Activated CD4-positive, CD25-positive, alpha-beta regulatory T cell treated with anti-CD3 and anti-CD28 coated beads, Interleukin-2, amount 50 U/mL, for 16 hours (primary cell): ENCODE results near the gene ADGRL2.
"Not testable (repeated sequence)": the region's sequence is repeated elsewhere in the genome, so short reads cannot be mapped to it uniquely, and the experiment has no call there.

Source experiments
- DNase-seq: peaks from one replicate; pipeline ENCODE4 v3.0.0-alpha.2; 2020; ENCODE audit warnings: low read depth, low spot score

The ADGRL2 gene

GRCh38 chr1:81847063-81847462, 46.3 kb downstream of the ADGRL2 start:
- DNase-seq, result no peak

- DNase-seq, result no peak
Measured at GRCh38 chr1:81848880-81849682, 48.3 kb downstream of the ADGRL2 start.

- no peak for DNase-seq
Measured at GRCh38 chr1:81850031-81850430, 49.3 kb downstream of the ADGRL2 start.

DNA sequence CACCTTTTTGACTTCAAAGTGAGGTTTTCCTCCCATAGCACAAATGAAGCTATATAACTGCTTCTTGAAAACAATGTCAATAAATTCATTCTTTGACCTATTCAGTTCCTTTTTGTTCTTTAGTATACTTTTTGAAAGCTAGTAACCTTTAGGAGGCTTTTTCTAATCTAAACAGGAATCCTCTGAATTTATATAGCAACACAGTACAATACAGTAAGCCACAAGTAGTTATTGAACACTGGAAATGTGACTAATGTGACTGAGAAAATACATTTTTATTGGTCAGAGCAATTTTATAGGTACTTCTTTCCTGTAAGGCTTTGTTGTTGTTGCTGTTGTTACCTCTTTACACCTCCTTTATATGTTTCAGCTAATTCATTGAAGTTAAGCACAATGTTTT, 49.8 kb downstream of the ADGRL2 start:
- DNase-seq, result no peak

DNA sequence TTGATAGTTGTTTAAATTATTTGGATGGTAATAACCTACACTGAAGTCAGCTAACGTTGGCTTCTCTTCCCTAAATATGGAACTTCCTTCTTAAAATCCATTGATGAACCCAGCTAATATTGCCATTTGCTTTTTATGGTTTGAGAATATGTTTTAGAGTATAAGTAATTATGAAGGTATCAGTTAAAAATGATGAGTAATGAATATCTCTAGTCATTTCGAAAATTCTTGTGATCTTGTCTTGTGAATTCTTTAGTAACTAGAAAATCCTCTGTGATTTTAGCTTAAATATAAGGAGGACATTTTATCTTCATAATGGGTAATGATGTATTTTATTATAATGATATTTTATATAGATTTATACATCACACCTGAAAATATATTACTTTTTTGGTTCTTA, 50.5 kb downstream of the ADGRL2 start:
- no peak for DNase-seq

GRCh38 chr1:81852961-81853360, 52.2 kb downstream of the ADGRL2 start:
- no peak for DNase-seq

DNA sequence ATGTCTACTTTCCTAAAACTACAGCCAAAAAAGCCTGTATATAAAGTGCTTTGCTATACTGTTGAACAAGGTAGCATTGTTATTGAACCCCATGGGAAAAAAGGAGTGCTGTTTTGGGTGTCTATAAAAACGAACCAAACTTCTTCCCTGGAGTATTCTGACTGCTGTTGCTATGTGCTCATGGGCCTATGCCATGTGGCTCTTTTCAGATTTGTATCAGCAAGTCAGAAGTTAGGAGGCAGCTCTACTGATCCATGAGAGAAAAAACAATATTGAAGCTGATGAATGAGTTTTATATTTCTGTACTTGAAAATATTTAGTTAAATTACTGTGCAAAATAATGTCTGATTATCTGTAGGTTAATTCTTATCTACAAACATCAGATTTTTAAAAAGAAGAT, 66.5 kb downstream of the ADGRL2 start:
- DNase-seq, result no peak

DNA sequence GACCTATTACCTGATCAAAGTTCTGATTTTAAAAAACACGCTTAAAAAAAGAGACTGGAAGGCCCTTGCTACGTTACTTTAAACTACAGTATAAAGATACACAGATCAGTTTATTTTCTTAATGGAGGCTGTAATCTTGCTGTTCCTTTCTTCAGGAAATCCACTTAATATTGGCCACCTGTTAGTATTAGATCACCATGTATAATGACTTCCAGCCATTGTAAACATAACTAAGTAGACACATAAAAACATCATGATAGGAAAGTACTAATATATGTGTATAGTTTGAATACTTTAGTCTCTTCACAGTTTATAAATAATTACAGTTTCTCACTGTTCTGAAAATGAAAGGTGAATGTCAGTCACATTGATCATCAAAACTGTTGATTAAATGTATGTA, 68.6 kb downstream of the ADGRL2 start:
- DNase-seq, result no peak

GRCh38 chr1:81871091-81871490, 70.4 kb downstream of the ADGRL2 start:
- not testable (repeated sequence) for DNase-seq

- DNase-seq, result no peak
Measured at GRCh38 chr1:81873946-81874345, 73.2 kb downstream of the ADGRL2 start.

GRCh38 chr1:81874461-81874860, 73.7 kb downstream of the ADGRL2 start:
- DNase-seq, result no peak

GRCh38 chr1:81874940-81875339, 74.2 kb downstream of the ADGRL2 start:
- no peak for DNase-seq

DNA sequence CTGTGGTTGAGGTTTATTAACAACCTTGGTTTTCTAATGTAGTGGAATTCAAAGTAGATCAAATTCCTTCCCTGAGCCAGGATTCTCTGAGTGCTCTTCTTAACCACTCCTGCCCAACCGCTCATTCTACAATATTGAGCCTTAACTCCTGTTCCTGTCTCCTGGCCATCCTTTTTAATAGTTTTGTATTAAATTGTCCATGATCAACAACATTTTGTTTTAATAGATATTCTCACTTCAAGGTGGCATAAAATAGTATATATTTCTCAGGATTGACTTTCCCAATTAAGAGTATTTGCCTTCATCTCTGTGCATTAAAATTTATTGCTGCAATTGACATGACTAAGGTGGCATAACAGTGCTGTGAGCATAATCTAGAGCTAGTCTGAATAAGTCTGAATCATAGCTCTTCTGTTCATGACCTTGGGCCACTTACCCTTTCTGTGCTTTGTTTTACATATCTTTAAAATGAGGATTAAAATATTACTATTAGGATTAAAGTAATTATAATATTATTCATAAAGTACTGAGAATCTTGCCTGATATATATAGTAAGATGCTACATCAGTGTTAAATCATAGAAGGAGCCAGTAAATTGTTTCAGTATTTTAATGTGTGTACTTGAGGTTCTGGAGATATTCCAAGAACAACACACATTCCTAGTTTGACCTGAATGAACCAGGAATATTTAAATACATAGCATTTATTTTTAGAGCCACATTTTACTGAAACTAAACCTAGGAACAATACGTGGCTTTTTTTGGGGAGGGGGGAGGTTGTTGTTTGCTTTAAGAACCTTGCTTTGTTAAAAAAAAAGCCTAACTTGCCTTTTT, 76.4 kb downstream of the ADGRL2 start:
- no peak for DNase-seq

- DNase-seq, result no peak
Measured at GRCh38 chr1:81877940-81878339, 77.2 kb downstream of the ADGRL2 start.

GRCh38 chr1:81878538-81878937, 77.8 kb downstream of the ADGRL2 start:
- DNase-seq, result no peak

DNA sequence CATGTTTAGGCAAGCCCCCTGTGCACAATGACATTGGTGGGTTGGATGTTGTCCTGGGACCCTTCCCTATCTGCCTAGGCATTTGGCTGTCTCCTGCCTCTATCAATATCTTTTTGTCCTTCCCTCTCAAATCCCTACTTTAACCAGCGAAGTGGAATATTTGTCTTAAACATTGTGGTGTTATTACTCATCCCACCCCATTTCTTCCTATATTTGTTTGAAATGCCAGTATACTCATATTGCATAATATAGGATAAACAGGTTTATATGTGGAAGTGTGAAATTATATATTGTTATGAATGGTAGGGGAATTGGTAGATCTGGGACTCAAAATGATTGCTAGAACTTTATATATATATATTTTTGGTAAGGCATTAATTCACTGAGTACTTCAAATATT, 80.0 kb downstream of the ADGRL2 start:
- DNase-seq, result no peak

GRCh38 chr1:81885291-81885690, 84.6 kb downstream of the ADGRL2 start:
- no peak for DNase-seq

DNA sequence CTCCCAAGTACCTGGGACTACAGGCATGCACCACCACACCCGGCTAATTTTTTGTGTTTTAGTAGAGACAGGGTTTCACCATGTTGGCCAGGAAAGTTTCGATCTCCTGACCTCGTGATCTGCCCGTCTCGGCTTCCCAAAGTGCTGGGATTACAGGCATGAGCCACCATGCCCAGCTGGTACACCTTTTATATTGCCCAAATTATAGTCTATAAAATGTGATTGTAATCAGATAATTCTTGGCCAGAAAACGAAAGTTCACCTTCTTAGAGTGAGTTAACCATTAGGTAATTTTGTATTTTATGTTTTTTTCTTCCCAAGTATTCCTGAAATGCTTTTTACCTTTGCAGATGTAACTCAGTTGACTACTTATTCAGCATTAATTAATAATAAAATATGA, 85.6 kb downstream of the ADGRL2 start:
- DNase-seq, result not testable (repeated sequence)

DNA sequence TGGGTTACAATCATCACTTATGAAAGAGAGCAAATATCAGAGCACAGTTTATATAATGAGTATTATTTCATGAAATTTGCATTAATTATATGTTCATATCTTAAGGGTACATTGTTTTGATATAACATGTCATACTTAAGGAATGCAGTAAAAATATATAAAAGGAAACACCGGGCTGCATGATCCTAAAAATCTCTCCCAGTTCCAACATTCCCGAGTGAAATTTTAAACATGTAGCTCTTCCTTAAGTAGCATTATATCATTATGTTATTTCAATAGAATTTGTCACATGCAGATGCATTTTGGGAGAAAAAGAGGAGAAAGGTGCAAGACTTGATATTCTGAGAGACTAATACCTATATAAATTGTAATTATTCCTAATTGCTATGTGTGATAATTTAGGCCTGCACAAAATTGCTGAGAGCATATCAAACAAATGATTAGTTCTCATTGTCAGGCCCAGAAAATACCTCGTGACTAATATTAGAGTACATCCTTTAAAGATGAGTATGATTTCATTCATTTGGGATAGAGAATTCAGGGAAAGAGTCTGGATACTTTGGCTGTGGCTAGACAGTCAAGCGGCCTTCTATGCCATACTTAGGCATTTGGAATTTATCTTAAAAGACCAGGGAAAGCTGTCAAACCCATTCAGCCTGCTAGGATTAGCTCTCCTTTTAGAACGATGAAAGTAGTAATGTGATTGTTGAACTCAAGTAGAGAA, 86.8 kb downstream of the ADGRL2 start:
- DNase-seq, result no peak

DNA sequence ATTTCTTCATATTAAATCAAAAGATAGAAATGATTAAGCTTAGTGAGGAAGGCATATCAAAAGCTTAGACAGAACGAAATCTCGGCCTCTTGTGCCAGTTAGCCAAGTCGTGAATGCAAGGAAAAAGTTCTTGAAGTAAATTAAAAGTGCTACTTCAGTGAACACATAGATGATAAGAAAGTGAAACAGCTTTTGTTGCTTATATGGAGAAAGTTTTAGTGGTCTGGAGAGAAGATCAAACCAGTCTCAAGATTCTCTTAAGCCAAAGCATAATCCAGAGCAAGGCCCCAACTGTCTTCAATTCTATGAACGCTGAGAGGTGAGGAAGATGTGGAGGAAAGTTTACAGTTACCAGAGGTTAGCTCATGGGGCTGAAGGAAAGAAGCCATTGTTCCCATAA, 88.4 kb downstream of the ADGRL2 start:
- DNase-seq, result no peak

- DNase-seq, result no peak
Measured at GRCh38 chr1:81894867-81895266, 94.1 kb downstream of the ADGRL2 start.

DNA sequence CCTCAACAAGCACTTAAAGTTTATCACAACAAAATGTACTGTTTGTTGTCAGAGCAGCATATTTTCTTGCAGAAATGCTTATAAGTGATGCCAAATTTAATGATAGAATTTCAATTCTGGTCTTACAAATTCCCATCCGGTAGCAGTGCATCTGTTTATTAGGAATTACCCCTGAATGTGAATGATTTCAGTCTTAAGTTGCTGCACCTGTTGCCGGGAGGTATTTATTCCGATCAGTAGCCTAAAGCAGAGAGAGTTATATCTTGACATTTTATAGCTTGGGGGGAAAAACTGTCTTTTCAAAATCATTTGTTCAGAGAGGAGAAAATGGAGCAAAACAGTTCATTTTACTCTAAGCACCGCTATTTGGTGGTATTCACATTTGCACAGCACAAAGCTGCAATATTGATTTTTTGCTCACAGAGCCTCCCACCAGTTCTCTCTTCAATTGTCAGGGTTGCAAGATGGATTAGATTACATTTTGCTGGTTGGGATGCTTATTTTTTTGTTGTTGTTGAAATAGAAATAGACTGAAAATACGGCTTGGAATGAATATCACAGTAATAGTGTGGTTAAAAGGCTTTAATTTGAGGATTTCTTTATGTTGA, 98.6 kb downstream of the ADGRL2 start:
- DNase-seq, result no peak
